ENCODE results near the gene POU2F3.

Gene POU2F3

DNA sequence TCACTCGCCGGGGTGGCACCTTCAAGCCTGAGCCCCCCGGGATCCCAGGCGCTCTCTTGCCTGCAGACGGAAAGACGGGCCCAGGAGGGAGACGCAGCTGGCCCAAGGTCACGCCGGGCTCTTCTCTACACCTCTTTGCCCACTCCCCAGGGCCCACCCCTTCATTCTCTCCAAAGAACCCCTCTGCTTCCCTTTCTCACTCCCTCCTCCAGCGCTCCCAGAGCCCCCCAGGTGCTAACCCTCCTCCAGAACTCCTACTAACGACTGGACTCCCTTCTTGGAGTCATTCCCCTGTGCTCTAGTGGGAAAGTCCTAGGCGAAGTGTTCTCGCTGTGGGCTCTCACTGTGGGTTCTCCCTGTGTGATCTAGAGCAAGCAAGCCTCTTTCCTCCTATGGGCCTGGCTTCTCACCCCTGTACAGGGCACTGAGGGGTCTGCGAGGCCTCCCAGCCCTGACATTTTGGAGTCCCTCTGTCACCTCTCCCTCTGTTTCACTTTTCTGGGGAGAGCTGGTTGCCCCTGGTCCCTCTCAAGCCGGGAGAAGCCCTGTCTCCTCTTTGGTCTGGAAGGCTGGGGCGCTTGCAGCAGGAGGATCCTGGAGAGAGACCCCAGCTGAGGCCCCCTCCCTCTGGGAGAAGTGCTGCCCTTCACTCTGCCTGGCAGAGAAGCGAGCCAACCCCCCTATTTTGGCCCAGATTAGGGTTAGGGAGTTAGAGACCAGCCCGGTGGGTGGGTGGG is 28.2 kb upstream of the POU2F3 start:
- no peak for DNase-seq

DNA sequence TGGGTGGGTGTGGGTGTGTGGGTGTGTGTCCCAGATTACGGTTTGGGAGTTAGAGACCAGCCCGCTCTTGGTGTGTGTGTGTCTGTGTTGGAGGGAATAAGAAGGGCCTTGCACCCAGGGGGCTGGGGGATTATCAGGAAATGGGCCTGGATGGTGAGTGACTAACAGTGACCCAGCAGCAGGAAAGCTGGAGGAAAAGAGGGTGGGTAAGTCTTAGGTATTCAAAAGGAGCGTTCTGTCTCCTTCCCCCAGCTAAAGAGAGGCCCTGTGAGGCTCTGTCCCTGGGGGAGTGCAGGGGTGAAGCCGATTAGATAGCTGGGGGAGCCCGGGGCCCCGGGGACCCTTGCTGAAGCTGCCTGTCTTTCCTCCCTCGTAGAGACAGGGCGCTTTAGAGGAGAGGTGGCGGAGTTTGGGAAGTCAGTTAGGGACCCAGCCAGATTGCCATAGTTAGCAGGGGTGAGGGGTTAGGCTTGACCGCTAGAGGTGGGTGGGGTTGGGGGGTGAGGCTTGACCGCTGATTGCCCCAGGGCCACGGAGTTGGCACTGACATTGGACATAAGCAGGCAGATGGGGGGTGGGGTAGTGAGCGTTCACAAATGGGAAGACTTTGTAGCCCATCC is 27.6 kb upstream of the POU2F3 start:
- no peak for DNase-seq

DNA sequence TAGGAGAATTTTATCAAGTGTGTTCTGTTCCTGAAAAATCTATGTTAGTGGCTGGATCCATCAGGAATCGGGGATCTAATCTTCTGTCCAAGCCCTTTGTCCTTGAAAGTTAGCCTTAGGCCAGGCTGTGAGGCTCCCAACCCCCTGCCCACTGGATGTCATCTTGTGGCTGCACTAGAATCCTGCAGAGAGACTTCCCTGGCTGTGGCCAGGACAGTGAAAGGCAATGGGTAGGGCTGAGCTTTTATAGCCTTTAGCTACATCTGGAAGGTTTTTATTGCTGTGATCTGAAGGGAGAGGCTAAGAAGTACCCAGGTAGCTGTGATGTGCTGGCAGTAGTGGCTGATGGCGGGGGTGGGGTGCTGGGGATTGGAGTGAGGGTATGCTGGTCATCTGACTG is 27.0 kb upstream of the POU2F3 start:
- DNase-seq: no peak

DNA sequence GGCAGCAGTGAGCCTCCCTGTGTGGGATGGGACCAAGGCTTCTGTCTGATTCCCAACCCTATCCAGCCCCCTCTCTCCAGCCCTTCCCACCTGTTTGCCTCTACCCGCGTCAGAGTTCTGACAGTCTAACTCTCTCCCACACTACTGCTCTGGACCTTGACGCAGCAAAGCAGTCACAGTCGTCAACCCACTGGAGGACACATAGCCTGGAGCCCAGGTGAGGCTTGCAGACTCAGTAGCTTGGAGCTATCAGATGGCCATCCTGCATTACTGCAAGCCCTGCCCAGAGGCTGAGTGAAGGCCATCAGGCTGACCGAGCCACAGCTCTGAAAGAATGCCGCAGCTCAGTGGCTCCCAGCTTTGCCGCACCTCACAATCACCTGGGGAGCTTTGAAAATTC is 25.4 kb upstream of the POU2F3 start:
- no peak for DNase-seq

DNA sequence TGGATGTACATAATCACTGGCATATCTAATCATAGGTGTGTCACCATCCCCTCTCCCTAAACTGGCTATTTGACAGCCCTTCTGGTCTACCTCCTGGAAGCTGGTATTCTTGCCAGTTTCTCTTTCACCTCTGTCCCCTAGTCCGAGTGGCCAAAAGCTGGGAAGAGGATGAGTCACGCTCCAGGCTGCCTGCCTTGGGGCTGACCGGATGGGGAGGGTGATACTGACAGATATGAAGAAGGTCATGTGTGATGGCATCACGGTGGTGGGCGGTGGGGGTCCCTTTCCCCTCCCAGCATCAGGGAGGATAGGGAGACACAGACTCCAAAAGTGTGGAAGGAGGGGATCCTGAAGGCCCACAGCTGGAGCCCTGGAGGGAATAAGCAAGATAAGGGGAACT is 24.3 kb upstream of the POU2F3 start:
- no peak for DNase-seq

DNA sequence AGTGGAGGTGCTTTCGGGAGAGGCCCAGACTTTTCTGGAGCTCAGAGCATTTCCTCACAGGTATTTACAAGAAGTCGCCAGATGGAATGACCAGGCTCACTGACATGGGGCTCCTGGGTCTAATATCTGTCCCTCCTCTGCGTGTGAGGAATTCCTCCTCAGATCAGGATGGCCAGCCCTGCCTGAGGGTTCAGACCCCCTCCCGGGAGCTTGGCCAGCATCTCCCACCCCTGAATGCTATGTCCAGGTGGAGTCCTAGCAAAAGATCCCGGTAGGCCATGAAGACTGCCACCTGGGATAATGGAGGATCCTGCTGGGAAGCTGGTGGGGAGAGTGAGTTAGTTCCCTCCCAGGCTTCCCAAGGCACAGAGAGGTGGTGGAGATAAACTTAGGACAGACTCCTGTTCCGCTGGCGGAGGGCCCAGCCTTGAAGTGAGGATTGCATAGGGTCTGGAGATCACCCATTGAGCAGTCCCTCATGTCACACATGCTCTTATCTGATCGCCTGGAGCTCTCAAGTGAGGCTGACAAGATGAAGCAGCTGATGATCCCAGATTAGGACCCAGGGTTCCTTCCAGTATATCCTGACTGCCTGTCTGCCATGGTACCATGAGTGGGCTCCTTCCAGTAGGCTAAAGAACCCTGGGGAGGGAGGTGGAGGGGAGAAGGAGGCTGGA is 23.4 kb upstream of the POU2F3 start:
- DNase-seq: no peak

DNA sequence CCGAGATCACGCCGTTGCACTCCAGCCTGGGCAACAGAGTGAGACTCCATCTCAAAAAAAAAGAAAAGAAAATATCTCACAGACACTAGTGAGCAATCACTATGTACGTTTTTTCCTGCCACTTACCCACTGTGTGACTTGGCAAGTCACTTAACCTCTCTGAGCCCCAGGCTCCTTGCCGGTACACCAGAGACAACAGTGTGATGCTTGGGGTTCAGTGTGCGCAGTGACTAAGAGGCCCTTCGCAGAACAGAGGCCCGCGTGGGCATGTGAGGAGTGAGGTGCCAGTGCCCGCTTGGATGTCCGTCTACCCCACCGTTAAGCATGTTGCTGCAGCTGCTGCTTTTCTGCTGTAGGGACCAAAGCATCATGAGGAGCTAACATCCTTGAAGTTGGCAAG is 22.4 kb upstream of the POU2F3 start:
- no peak for DNase-seq

DNA sequence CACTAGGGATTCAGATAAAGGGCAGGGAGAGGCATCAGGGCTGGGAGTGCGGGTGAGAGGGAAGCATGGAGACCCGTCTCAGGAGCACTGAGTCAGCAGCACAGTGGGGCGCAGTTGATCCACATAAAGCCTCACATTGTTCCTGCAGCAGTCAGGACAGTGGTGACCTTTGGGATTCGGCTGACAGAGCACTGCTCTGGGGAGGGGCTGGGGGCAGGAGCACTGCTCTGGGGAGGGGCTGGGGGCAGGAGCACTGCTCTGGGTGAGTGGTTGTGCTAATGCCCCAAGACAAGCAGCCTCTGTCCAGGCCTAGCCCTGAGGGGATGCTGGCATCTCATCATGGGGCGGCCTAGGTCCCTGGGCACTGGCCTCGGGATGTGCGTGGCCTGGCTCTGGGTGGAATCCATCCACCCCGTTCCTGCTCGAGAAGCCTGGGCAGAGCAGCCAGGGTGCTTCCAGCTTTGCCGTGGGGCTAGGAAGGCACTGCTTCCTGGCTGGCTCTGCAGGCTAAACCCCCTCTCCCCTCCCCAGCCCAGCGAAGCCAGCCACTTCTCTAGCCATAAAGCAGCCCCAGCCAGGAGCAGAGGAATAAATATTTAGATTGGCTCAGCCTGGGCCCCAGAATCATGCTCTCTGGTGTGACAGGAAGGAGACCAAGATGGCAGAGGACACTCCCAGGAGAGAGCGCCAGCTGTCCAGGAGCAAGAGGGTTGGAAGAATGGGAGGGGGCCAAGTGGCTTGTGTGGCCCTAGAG is 21.8 kb upstream of the POU2F3 start:
- DNase-seq: no peak

DNA sequence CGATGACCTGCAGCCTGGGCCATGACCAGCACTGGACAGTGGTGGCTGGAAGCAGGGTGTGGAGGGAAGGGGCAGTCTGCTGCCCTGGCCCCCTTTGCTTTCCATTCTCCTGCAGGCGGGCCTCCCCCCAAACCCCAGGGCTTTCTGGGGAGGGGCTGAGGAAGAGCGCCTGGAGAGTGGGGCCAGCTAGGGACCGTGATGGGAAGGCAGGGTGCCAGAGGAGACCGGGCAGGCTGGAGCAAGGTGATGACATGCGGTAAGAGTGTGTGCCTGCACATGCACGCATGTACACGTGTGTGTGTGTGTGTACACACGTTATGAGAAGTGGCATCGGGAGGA is 21.3 kb upstream of the POU2F3 start:
- DNase-seq: no peak

DNA sequence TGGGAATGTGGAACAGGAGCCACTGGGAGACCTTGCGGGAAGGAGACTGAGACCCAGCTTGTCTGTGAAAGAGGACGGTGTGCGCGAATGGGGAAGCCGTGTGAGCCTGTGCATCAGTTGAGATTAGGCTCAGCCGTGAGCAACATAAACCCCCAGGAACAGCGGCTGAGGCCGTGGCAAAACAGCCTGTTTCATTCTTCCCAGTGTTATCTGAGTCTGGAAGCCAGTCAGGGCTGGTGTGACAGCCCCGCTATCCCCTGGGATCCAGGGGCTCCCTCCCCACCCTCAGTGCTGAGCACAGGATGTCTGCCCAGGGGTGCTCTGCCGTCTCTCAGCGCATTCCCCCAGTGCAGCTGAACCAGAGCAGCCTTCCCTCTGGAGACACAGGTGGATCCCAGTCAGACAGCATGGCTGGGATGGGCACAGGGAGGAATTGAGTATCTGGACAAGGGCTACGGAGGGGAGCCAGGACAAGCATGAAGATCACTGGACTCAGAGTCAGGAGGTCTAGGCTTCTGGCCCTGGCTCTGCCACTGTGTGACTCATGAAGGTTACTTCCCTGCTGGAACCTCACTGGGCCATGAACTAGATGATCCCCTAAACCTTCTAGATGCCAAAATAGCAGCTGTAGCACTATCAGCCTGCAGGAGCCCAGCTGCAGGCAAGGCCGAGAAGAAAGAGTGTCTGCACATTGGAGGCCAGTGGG is 20.6 kb upstream of the POU2F3 start:
- DNase-seq: no peak

DNA sequence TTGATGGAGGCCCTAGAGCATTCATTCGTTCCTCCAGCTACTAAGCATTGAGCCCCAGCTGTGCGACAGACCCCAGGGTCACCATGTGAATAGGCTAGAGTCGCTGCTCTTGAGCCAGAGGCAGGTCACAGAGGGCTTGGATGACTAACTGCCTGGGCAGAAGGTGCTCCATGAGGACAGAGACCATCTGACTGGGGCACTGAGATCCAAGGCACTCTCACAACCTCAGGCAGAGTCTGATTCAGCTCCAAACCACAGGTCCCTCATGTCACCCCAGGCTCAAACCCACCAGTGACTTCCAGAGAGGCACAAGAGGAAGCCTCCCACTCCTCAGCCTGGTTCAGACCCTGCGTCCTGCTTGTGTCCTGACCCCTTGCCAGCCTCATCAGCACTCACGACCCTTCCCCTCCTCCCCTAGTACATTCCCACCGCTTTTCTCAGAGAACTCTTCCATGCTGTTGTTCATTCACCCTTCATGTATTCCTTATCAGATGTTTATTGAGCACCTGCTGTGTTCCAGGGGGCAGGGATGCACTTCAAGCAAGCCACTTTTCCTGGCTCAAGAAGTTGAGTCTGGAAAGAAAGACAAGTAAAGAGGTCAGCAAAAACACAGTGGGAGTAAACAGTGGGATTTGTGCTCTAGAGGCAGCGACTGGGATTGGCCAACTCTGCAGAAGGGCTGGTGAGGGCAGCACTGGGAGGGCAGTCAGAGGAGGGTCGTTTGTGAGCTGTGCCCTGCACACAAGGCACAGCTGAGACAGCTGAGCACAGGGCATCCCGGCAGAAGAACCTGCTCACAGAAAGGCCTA is 19.8 kb upstream of the POU2F3 start:
- DNase-seq: no peak

DNA sequence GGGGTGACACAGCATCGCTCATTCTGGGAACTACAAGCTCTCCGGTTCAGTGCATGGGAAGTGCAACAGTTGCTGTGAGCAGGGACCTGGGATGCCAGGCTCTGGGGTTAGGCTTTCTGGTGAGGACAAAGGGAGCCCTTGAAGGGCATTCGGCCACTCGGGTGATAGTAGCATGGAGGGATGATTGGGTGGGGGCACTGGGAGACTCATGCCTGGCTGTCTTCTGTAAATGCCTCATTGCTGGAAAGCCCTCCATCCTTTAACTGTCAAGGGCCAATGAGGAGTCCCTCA is 19.2 kb upstream of the POU2F3 start:
- DNase-seq: no peak

DNA sequence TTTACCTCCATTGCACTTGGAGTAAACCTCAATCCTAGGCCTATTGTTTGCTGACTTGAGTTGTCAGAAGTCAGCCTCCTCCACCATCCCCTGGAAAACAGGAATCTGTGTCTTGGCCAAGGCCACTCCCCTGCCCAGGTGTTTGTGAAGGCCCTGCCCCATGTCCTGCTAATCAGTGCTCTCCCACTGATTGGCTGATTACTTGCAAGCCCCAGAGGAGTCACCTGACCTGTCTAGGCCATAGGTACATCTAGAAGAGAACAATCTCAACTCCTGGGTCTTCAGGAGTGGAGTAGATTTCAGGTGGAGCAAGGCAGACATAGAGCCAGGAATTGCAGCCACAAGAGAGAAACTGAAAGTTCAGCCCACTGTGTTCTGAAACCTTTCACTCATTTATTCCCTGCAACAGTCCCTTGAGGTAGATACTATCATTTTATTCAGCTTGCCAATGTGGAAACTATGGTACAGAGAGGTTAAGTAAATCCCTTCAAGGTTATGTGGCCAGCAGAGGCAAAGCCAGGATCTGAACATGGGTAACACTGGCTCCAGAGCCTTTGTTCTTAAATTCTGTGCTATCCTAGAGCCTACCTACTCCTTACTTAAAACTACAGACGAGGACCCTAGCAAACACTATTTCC is 18.7 kb upstream of the POU2F3 start:
- no peak for DNase-seq

DNA sequence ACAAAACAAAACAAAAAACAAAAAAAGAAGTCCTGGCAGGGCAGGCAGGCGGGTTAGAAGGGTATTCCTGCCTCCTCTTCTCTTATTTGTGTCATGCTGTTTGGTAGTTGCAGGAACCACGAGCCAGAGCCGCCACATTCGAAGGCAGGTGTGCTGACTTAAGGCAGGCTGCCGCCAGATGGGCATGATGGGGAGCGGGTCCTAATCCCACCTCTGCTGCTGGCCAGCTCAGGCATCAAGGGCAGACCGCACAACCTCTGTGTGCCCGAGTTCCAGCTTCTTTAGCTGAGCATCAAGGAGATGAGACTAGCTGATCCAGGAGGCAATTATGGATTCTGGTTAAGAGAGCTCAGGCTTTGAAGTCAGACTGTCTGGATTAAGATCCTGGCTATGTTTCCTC is 17.0 kb upstream of the POU2F3 start:
- no peak for DNase-seq

DNA sequence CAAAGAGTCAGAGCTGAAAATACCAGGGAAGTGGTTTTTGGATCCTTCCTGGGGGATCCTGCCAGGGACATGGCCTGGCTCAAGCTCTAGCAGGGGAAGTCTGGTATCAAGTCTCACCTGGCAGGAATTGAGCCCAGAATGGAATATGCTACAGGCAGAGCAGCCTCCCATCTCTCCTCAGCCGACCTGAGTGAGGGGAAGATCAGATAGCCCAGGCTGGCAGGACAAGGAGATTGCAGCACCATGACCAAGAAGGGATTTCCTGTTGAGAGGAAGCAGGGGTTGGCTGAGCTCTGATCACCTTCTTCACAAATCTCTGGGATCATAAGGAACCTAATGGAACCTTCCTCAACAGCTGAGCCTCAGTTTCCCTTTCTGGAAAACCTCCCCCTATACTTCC is 16.1 kb upstream of the POU2F3 start:
- DNase-seq: no peak

DNA sequence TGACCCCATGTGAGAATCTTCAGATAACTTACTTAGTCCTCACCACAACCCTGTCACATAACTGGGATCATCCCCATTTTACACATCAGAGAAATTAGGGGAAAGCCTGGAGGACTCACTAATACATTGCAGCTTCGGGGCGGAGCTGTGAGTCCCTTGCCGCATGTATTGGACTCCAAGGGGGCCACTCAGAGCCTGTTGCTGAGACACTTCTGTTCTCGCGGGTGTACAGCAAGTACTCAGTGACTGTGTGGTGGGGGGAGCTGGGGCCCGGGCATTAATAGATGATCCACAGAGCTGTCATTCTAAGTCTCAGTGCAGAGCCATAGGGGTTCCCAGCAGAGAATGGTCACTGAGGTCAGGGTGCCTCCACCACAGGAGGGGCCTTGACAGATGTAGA is 15.6 kb upstream of the POU2F3 start:
- DNase-seq: no peak

DNA sequence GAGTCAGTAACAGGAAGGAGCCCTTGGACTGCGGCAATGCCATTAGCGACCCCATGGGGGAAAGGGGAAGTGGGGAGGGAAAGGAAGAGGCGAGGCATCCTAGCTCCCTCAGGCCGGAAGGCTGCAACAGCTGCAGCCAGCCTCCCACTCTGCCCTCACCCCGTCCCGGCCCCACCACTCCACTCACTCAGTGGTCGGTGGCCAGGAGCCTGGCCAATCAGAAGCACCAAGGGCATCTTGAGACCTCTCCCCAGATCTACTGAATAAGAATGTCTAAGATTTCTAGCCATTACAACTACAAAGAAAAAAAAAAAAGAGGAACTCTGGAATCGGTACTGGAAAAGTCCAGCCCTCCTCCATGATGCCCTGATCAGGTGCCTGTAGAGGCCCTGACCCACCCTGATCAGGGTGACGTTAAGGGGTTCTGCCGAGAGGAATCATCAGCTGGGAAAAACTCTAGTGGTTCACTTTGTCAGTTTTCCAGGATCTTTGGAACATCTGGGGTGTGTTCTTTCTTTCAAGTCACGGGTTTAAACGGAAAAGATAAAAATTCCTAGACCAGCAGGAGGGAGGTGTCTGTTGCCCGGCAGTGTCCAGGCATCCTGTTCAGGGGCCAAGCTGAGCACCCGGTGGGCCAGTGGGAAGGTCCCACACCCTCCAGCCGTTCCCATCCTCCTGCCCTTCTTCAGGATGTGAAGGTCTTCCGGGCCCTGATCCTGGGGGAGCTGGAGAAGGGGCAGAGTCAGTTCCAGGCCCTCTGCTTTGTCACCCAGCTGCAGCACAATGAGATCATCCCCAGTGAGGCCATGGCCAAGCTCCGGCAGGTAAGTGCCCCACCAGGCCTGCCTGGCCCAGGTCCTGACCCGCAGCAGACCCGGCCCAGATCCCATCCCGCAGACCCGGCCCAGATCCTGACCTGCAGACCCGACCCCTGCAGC is 14.7 kb upstream of the POU2F3 start:
- no peak for DNase-seq

DNA sequence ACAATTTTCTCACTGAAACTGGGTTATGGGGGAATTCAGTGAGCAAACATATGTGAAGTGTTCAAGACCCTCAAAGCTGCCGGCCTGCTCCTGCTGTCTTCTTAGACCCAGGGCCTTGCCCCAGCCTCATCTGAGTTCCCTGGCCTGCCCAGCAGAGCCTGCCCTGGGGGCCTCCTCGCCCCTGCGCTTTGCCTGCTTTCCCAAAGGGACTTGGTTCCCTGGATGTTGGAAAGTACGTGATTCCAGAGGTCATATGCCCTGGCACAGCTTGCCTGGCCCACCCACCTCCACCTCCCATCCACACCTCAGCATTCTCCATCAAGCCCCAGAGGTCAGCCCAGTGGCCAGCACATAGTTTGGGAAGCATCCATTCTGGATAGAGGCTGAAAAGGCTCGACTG is 13.7 kb upstream of the POU2F3 start:
- no peak for DNase-seq

DNA sequence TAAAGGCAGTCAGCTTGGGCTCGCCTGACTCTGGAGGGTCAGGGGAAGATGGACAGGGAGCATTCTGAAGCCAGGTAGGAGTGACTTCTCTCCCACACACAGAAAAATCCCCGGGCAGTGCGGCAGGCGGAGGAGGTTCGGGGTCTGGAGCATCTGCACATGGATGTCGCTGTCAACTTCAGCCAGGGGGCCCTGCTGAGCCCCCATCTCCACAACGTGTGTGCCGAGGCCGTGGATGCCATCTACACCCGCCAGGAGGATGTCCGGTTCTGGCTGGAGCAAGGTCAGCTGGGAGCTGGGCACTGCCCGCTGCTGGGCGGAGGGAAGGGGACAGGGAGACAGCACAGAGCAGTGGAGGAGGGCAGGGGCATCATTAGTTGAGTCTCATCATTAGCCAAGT is 13.2 kb upstream of the POU2F3 start:
- no peak for DNase-seq

DNA sequence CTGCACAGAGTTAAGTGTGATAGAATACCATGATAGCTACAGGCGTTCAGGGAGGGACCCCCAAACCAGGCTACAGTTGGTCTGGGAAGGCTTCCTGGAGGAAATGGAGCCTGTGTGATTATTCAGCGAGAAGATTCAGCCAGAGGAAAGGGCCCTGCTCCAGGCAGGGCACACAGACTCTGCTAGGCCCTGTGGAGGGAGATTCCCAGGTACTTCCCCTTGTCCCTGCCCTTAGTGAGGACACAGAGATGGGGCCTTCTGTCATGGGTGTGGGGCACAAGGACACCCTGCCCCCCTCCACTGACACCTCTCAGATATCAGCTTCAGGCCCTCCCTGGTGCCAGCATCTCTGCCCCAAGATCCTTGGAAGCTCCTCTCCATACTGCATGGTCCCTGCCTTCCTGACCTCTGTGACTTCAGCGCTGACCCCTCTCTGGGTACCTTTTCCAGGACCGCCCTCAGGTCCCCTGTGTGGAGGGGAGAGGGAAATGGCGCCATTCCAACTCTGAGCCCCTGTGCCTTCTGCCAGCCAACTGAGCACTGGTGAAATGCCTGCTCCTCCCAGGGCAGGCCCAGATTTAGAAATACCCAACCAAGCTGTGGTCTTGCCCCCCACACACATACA is 12.6 kb upstream of the POU2F3 start:
- no peak for DNase-seq
